ENCODE measurements around the gene LRP11.
"Not testable (repeated sequence)": the region's sequence is repeated elsewhere in the genome, so short reads cannot be mapped to it uniquely, and the experiment has no call there.

The LRP11 gene

DNA sequence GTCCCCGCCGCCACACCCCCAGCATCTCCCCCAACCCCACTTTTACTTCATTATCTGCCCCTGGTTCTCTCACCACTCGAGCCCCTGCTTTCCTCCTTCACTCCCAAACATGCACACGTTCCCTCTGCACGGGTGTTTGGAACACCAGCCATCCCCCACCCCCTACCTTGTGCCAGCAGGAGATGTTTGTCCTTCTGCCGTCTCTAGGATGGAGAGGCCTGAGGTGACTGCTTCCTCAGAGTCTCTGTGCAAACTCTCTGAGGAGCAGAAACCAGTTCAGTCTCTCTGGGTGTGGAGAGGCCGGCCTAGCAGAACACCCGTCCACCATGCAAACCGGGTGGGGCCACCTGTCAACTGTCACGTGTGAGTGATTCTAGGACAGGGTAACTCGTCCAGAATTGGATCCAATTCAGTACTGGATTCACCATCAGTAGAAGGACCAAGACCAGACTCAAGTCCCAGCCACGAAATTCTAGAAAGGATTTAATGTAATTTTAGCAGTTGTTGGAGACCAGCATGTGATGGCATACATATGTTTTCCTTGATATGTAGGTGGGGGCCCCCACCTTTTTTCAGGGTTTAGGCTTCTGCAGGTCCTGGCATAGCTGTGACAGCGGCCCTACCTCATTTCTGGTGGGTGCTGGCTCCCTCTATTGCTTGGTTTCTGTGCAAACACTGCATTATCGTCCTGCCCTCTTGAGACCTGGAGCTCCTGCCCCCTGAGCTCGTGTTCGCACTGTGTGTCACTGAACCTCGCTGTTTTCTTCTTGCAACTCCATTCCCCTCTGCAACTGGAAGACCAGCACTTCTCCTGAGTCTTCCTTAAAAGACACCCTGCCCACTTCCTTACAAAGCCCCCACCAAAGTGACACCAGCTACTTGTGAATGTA is 33.9 kb upstream of the LRP11 start, which contains the start of gene RAET1E:
Gene RAET1E (minus strand): TSS at position 259 of the 890 bp plus-strand sequence. CDS start 7,212 bp downstream, outside the sequence.
- DNase-seq (ENCODE audit: low spot score): no peak

- DNase-seq (ENCODE audit: low spot score): no peak
Measured at GRCh38 chr6:149897015-149897697, 33.0 kb upstream of the LRP11 start.

GRCh38 chr6:149896491-149896890 is 32.3 kb upstream of the LRP11 start:
- no peak for DNase-seq (ENCODE audit: low spot score)

GRCh38 chr6:149895833-149896271 is 31.7 kb upstream of the LRP11 start:
- no peak for DNase-seq (ENCODE audit: low spot score)

DNA sequence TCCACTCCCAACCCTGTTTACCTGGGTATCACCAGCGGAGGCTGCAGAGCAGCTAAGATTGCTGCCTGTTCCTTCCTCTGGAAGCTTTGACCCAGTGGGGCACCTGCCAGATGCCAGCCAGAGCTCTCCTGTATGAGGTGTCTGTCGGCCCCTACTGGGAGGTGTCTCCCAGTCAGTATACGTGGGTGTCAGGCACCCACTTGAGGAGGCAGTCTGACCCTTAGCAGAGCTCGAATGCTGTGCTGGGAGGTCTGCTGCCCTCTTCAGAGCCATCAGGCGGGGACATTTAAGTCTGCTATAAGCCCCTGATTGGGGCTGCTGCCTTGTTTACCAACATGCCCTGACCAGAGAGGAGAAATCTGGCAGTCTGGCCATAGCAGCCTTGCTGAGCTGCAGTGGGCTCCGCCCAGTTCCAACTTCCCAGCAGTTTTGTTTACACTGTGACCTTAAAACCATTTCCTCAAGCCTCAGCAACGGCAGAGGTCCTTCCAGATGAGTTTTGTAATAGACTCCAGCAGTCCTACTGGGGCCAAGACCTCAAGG is 31.0 kb upstream of the LRP11 start:
- no peak for DNase-seq (ENCODE audit: low spot score)

- not testable (repeated sequence) for DNase-seq (ENCODE audit: low spot score)
Measured at GRCh38 chr6:149891864-149892263, 27.7 kb upstream of the LRP11 start.

- no peak for DNase-seq (ENCODE audit: low spot score)
Measured at GRCh38 chr6:149891259-149891658, 27.1 kb upstream of the LRP11 start.

DNA sequence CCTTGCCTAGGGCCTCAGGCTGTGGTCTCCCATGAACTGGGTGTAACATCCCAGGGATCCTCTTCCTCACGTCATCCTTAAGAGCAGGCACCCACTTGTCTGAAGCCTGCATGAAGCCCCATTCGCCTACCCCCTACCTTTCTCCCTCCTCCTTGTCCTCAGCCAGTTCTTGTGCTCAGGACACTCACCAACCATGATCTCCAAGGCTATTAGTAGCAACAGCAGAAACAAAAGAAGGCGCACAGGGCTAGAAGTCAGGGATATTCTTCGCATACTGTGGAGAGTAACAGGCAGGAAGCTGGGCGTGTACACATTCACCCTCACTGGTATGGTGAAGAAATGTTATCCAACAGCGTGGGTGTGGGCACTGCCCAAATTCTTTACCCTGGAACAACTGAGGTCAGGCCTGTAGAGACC is 26.5 kb upstream of the LRP11 start:
- no peak for DNase-seq (ENCODE audit: low spot score)

DNA sequence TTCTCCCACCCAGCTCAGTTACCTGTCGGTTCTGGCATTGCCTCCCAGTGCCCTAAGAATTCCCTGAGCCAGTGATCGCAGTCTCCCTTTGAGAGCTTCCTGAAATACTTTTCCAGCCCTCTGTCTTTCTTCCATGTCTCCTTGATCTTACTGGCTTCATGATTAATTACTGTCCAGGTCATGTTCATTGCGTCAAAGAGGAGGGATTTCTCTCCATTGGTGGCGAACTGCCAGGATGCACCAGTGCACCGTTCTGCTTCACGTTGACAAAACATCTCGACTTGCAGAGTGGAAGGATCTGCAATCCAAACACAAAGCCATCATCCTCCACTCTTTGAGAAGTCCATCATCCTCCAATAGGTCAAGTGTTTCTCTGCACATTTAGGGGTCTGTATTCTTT is 25.2 kb upstream of the LRP11 start:
- no peak for DNase-seq (ENCODE audit: low spot score)

DNA sequence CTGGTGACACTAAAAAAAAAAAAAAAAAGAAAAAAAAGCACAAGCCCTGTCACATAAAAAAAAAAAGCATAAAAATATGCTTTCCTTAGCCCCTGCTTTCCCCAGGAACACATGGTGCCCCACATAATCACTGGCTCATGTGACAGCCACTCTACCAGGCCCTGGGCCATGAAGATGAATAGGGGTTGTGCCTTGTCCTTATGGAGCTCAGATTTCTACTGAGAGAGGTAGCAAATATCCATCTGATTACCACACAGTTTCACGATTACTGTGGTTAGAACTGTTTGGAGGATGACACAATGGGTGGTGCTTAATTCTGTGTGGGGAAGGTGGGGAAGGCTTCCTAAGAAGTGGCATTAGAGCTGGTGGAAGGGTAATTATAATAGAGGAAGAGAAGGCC is 24.5 kb upstream of the LRP11 start:
- no peak for DNase-seq (ENCODE audit: low spot score)

DNA sequence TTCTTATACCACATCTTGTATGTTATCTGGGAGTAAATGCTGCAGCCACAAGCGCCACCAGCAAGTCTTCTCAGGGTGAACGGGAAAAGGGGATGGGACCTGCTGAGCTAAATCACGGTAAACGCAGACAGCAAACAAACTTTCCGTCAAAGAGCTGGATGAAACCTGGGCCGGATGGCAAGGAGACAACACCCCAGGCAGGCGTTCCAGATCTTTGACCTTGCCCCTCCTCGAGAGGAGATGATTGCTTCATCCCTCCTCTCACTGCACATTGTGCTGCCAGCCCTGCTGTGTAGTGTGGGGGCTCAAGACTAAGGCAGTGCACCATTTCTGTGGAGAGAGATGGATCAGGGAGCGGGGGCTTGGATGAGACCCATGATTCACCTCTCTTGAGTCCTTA is 23.9 kb upstream of the LRP11 start:
- DNase-seq (ENCODE audit: low spot score): no peak

GRCh38 chr6:149887343-149887742 is 23.2 kb upstream of the LRP11 start:
- no peak for DNase-seq (ENCODE audit: low spot score)

GRCh38 chr6:149885888-149886287 is 21.7 kb upstream of the LRP11 start:
- no peak for DNase-seq (ENCODE audit: low spot score)

DNA sequence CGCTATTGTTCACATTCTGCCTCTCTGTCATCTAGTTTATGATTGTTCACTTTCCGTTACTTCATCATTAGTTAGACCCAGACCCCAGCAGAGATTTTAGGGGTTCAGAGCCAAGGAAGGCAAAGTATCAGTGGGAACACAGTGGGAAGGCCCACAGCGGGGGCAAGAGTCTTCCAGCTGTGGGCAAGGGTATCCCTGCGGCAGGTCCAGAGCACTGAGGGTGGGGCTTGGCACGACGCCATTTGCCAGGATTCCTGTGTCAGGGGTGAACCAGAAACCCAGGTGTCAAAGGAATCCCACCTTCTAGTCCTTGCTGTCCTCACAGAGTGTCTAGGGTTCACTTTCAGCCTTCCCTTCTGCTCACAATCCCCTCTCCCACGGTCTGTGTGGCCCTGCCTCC is 20.5 kb upstream of the LRP11 start:
- DNase-seq (ENCODE audit: low spot score): no peak

GRCh38 chr6:149884215-149884614 is 20.1 kb upstream of the LRP11 start:
- no peak for DNase-seq (ENCODE audit: low spot score)

GRCh38 chr6:149881860-149882259 is 17.7 kb upstream of the LRP11 start:
- DNase-seq (ENCODE audit: low spot score): no peak

GRCh38 chr6:149881066-149881766 is 17.1 kb upstream of the LRP11 start:
- DNase-seq (ENCODE audit: low spot score): no peak

DNA sequence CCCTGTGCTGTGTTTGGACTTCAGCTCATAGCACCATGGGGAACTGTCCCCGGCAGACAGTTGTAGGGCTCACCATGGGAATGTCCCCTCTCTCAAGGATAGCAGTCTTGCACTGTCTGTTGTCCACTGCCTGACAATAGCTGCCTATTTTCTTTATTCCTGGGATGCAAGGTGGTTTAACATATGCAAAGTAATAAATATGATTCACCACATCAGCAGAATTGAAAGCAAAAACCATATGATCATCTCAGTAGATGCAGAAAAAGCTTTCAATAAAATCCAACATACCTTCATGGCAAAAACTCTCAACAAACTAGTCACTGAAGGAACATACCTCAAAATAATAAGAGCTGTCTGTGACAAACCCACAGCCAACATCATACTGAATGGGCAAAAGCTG is 13.5 kb upstream of the LRP11 start:
- no peak for DNase-seq (ENCODE audit: low spot score)

GRCh38 chr6:149876241-149876933 is 12.2 kb upstream of the LRP11 start:
- no peak for DNase-seq (ENCODE audit: low spot score)

DNA sequence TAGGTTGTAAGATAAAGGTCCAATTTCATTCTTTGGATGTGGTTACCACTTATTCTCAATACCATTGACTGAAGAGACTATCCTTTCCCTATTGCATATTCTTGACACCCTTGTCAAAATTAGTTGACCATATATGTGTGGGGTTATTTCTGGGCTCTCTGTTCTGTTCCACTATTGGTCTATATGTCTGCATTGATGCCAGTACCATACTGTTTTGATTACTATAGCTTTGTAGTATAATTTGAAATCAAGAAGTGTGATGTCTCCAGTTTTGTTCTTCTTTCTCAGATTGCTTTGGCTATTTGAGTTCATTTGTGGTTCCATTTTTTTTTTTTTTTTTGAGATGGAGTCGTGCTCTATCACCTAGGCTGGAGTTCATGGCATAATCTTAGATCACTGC is 8.1 kb upstream of the LRP11 start:
- no peak for DNase-seq (ENCODE audit: low spot score)

DNA sequence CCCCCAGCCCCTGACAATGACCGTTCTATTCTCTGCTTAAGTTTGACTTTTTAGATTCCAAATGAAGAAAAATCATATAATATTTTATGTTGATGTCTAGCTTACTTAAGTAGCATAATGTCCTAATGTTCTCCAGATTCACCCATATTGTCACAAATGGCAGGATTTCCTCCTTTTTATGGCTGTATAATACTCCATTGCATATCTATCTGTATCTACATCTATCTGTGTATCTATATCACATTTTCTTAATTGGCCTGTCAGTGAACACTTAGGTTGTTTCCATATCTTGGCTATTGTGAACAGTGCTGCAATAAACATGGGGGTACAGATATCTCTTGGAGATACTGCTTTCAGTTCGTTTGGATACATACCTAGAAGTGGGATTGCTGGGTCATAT is 7.0 kb upstream of the LRP11 start:
- no peak for DNase-seq (ENCODE audit: low spot score)

Data from D341Med (cell line).